Right atrium auricular region (tissue), 2 donors: ENCODE measurements around the gene PARG. TPM values are rescaled to one million over a fixed set of nuclear protein-coding genes. Genes with fewer than 3 reads are reported as not detected.

Experiments used
- DNase-seq: peaks from one replicate; pipeline ENCODE4 v3.0.0-alpha.2; 2019; ENCODE audit warnings: low spot score
- H3K27ac ChIP-seq, 2 donors: fragments of 200-600 bp; sonication (generic); 1 replicate in 1 of 2; 2 replicates in 1 of 2; pipeline ENCODE4 v1.5.1; 2016 to 2019
- H3K27me3 ChIP-seq, 2 donors: fragments of 200-600 bp; sonication (generic); one replicate each; pipeline versions ENCODE4 v1.5.1 to v1.6.0; 2017 to 2019
- H3K36me3 ChIP-seq: fragments of 200-600 bp; sonication (generic); one replicate; pipeline ENCODE4 v1.5.1; 2016
- H3K4me1 ChIP-seq, 2 donors: fragments of 200-600 bp; sonication (generic); one replicate each; pipeline versions ENCODE4 v1.5.1 to v1.6.0; 2017 to 2019
- H3K4me3 ChIP-seq, 2 donors: fragments of 200-600 bp; sonication (generic); 1 replicate in 1 of 2; 2 replicates in 1 of 2; pipeline ENCODE4 v1.5.1; 2017 to 2019; ENCODE audit warnings: mild to moderate bottlenecking in 1 of 2, moderate library complexity in 1 of 2
- H3K9me3 ChIP-seq, 2 donors: fragments of 200-600 bp; sonication (generic); one replicate each; pipeline ENCODE4 v1.5.1; 2019
- total RNA-seq, 2 donors: library from RNA; depleted of rRNA; stranded (reverse); fragments of >200 nt; gene quantifications; one replicate each; pipeline ENCODE4 v1.1.0, GENCODE V29; 2016
- TF ChIP-seq, protein P1 (sequence below), 2 donors: fragments of 200-600 bp; sonication (generic); IDR thresholded peaks; one replicate each; pipeline ENCODE4 v1.5.1; 2019; ENCODE audit warnings: antibody characterized with exemption in 2 of 2

PARG gene
- total RNA-seq, 2 donors from 2014 or later: 16.0 to 19.5 TPM

- no peaks in the 10 kb centered on the region for H3K9me3 ChIP-seq
- TF ChIP-seq, protein P1, sequence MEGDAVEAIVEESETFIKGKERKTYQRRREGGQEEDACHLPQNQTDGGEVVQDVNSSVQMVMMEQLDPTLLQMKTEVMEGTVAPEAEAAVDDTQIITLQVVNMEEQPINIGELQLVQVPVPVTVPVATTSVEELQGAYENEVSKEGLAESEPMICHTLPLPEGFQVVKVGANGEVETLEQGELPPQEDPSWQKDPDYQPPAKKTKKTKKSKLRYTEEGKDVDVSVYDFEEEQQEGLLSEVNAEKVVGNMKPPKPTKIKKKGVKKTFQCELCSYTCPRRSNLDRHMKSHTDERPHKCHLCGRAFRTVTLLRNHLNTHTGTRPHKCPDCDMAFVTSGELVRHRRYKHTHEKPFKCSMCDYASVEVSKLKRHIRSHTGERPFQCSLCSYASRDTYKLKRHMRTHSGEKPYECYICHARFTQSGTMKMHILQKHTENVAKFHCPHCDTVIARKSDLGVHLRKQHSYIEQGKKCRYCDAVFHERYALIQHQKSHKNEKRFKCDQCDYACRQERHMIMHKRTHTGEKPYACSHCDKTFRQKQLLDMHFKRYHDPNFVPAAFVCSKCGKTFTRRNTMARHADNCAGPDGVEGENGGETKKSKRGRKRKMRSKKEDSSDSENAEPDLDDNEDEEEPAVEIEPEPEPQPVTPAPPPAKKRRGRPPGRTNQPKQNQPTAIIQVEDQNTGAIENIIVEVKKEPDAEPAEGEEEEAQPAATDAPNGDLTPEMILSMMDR (IDR thresholded peaks at IDR 0.05): no peak
Observed at GRCh38 chr10:49798275-49798674, 143.6 kb downstream of the PARG start.

DNA sequence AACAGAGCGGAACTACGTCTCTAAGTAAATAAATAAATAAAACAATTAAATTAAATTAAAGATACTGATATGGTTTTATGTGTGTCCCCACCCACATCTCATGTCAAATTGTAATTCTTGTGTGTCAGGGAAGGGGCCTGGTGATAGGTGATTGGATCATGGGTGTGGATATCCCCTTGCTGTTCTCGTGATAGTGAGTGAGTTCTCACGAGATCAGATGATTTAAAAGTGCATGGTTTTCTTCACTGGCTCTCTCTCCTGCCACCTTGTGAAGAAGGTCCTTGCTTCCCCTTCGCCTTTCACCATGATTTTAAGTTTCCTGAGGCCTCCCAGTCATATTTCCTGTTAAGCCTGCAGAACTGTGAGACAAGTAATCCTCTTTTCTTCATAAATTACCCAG, 150.7 kb downstream of the PARG start:
- TF ChIP-seq, protein P1 (IDR thresholded peaks at IDR 0.05): no peak
- H3K9me3 ChIP-seq: no peaks in the 10 kb centered on the region
- no peaks in the 10 kb centered on the region for H3K27me3 ChIP-seq
- H3K4me3 ChIP-seq: no peak overlapping the region
- DNase-seq: no peak
- H3K4me1 ChIP-seq: no peaks in the 10 kb centered on the region
- H3K36me3 ChIP-seq: no peaks in the 10 kb centered on the region
- H3K27ac ChIP-seq: no peak overlapping the region

More at GRCh38 chr10:49798275-49798674, 143.6 kb downstream of the PARG start:
- H3K27me3 ChIP-seq: no peaks in the 10 kb centered on the region
- H3K36me3 ChIP-seq: no peaks in the 10 kb centered on the region
- no peaks in the 10 kb centered on the region for H3K4me1 ChIP-seq
- no peak overlapping the region for H3K27ac ChIP-seq
- no peak overlapping the region for H3K4me3 ChIP-seq
- DNase-seq: no peak

- Histone ChIP-seq H3K4me1 (no peaks in the 10 kb centered on the region), H3K27me3 (no peaks in the 10 kb centered on the region), H3K27ac (no peak overlapping the region), H3K9me3 (no peaks in the 10 kb centered on the region), H3K36me3 (no peaks in the 10 kb centered on the region), H3K4me3 (no peak overlapping the region)
- TF ChIP-seq, protein P1 (IDR thresholded peaks at IDR 0.05): no peak
- no peak for DNase-seq
Observed at GRCh38 chr10:49784681-49785080, 157.1 kb downstream of the PARG start.

DNA sequence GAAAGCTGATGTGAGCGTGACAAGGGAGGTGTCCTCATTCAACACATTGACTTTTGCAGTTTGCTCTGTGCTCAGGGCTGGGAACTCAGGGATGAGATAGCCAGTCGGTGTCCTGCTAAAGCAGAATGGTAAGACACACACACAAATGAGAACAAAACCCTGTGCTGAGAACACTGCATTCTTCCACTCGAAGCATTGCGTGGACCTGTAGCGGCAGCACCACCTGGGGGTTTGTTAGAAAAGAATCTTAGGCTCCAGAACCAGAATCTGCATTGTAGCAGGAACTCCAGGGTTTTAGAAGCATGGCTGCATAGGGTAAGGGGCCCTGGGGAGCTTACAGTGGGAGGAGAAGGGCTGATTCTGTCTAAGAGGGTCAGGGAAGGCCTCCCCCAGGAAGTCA, 158.2 kb downstream of the PARG start:
- no peak for DNase-seq
- Histone ChIP-seq H3K36me3 (no peaks in the 10 kb centered on the region), H3K4me3 (no peak overlapping the region), H3K27ac (no peak overlapping the region), H3K4me1 (no peaks in the 10 kb centered on the region), H3K27me3 (no peaks in the 10 kb centered on the region), H3K9me3 (no peaks in the 10 kb centered on the region)
- TF ChIP-seq, protein P1 (IDR thresholded peaks at IDR 0.05): no peak

GRCh38 chr10:49781247-49781646, 160.6 kb downstream of the PARG start:
- no peak overlapping the region for H3K4me3 ChIP-seq
- no peak overlapping the region for H3K27ac ChIP-seq
- H3K36me3 ChIP-seq: no peaks in the 10 kb centered on the region
- DNase-seq: no peak
- no peaks in the 10 kb centered on the region for H3K4me1 ChIP-seq
- H3K27me3 ChIP-seq: no peaks in the 10 kb centered on the region
- TF ChIP-seq, protein P1 (IDR thresholded peaks at IDR 0.05): no peak
- no peaks in the 10 kb centered on the region for H3K9me3 ChIP-seq

DNA sequence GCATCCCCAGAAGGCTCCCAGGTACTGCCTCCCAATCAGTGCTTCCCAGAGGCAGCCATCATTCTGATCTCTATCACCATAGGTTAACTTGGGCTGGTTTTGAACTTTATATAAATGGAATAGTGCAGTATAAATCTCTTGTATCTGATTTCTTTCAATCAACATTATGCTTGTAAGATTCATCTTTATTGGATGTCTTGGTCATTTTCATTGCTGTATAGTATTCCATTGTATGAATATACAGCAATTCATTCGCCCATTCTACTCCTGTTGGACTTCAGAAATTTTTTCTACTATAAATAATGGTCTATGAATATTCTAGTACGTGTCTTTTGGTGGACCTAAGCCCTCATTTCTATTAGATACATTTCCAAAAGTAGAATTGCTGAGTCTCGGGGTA, 163.6 kb downstream of the PARG start:
- H3K27ac ChIP-seq: no peak overlapping the region
- H3K9me3 ChIP-seq: no peaks in the 10 kb centered on the region
- H3K4me1 ChIP-seq: no peaks in the 10 kb centered on the region
- DNase-seq: no peak
- H3K4me3 ChIP-seq: no peak overlapping the region
- TF ChIP-seq, protein P1 (IDR thresholded peaks at IDR 0.05): no peak
- H3K27me3 ChIP-seq: no peaks in the 10 kb centered on the region
- H3K36me3 ChIP-seq: no peaks in the 10 kb centered on the region
